Pancreas (tissue), 10 donors: ENCODE measurements around the gene SLIT3. TPM values are rescaled to one million over a fixed set of nuclear protein-coding genes. Genes with fewer than 3 reads are reported as not detected.

Experiments used
- ATAC-seq, 4 donors: fragments of 200-7000 bp; cut with Tn5 transposase; one replicate each; pipeline versions ENCODE4 v1.8.0 to v1.9.1; 2020; ENCODE audit warnings: mild to moderate bottlenecking in 4 of 4, moderate library complexity in 4 of 4
- DNase-seq, 6 donors: peaks; one replicate each; pipeline ENCODE4 v3.0.0-alpha.2; 2020
- FAIRE-seq: peaks from 2 replicates; lab custom pipeline; 2012; peaks lifted over from hg19 to GRCh38; lab: Jason Lieb, UNC
- H3K27ac ChIP-seq, 4 donors: fragments of 200-600 bp; sonication (generic); 1 replicate in 3 of 4; 2 replicates in 1 of 4; pipeline versions ENCODE4 v1.5.0 to v1.8.0; 2020
- H3K27me3 ChIP-seq, 4 donors: fragments of 200-600 bp; one replicate each; pipeline ENCODE4 v1.8.0; 2021
- H3K36me3 ChIP-seq, 3 donors: fragments of 200-600 bp; sonication (generic) in 1 of 3; one replicate each; pipeline versions ENCODE4 v1.5.0 to v1.8.0; 2020 to 2021
- H3K4me1 ChIP-seq, 3 donors: fragments of 200-600 bp; one replicate each; pipeline ENCODE4 v1.8.0; 2021
- H3K4me3 ChIP-seq, 4 donors: fragments of 200-600 bp; sonication (generic) in 2 of 4; one replicate each; pipeline versions ENCODE4 v1.5.0 to v1.8.0; 2020 to 2021
- H3K9me3 ChIP-seq, 4 donors: fragments of 200-600 bp; one replicate each; pipeline ENCODE4 v1.8.0; 2021
- CTCF ChIP-seq, 4 donors: fragments of 200-600 bp; sonication (generic) in 3 of 4; IDR thresholded peaks; one replicate each; pipeline versions ENCODE4 v1.5.0 to v1.8.0; 2021; ENCODE audit warnings: antibody characterized with exemption in 4 of 4
- WGBS, 2 donors: extraction: QIAGEN DNeasy Blood & Tissue Kit; methylation state at CpG; one replicate each; pipeline ENCODE4 v1.1.7; 2013; 5-methylcytosine and 5-hydroxymethylcytosine counted together
- intact Hi-C, 3 donors: fragments of 100-400 bp; cut with DNase I; formaldehyde crosslinking; loops; one replicate each; pipeline versions ENCODE4 v1.11.1 to v1.14.2; 2022
- polyA plus RNA-seq, 2 donors: library from polyadenylated mRNA; stranded (reverse); fragments of 200-250 nt; gene quantifications; one replicate each; pipeline ENCODE4 v1.2.3, GENCODE V29; 2013
- total RNA-seq, 6 donors: library from RNA; stranded (reverse); fragmentation: NEBNext Ultra II Directional in 4 of 6; extraction: Animal tissue kit (Norgen Biotek cat#: 25700) in 4 of 6; gene quantifications; one replicate each; pipeline versions ENCODE4 v1.2.1 to v1.2.4, GENCODE V29; 2021 to 2023
- donor health status: healthy with polysubstance abuse.
- donor health status: DM: no; HTN: no; CAD: no; lungs with moderate emphysema.
- donor health status: DM: no; HTN: no; CAD: no.
- donor health status: control.
- donor health status: control.
- donor health status: Bipolar disorder and iron deficiency.
- donor health status: DM: yes; HTN: yes; CAD: no.
- donor health status: DM: no; HTN: no; CAD: no.
- donor health status: DM: no; HTN: no; CAD: no.
- donor health status: DM: yes; HTN: yes; CAD: no.

Gene SLIT3
- total and polyA plus RNA-seq, 8 donors = 1.1 to 11.4 (median 2.1) TPM

- no peak for TF ChIP-seq CTCF (IDR thresholded peaks at IDR 0.05)
- 74 to 84% methylated on average over 3 of the region's 3 CpGs for WGBS, 2 donors
- H3K4me3 ChIP-seq = no peak overlapping the region
- H3K36me3 ChIP-seq = no peaks in the 10 kb centered on the region
- FAIRE-seq (no peak), DNase-seq (no peak), ATAC-seq (no peak)
- H3K4me1 ChIP-seq = no peaks in the 10 kb centered on the region
- no peak overlapping the region for H3K27ac ChIP-seq
- no peaks in the 10 kb centered on the region for H3K27me3 ChIP-seq
- intact Hi-C loops = no loop called here
- no peaks in the 10 kb centered on the region for H3K9me3 ChIP-seq
Observed at GRCh38 chr5:168961681-168962080, 339.3 kb downstream of the SLIT3 start.

GRCh38 chr5:168960497-168960896, 340.4 kb downstream of the SLIT3 start:
- Histone ChIP-seq H3K4me1 (no peaks in the 10 kb centered on the region), H3K4me3 (no peak overlapping the region), H3K27me3 (no peaks in the 10 kb centered on the region), H3K27ac (no peak overlapping the region), H3K9me3 (no peaks in the 10 kb centered on the region), H3K36me3 (no peaks in the 10 kb centered on the region)
- 50 to 66% methylated on average over 2 of the region's 2 CpGs for WGBS, 2 donors
- DNase-seq = no peak
- intact Hi-C loops = no loop called here
- no peak for ATAC-seq
- TF ChIP-seq CTCF (IDR thresholded peaks at IDR 0.05) = no peak
- FAIRE-seq = no peak

- WGBS, 2 donors = 84 to 88% methylated on average over 5 of the region's 5 CpGs
- Histone ChIP-seq H3K4me1 (no peaks in the 10 kb centered on the region), H3K27me3 (no peaks in the 10 kb centered on the region), H3K36me3 (no peaks in the 10 kb centered on the region), H3K9me3 (no peaks in the 10 kb centered on the region), H3K4me3 (no peak overlapping the region), H3K27ac (no peak overlapping the region)
- FAIRE-seq (no peak), DNase-seq (no peak), ATAC-seq (no peak)
- TF ChIP-seq CTCF (IDR thresholded peaks at IDR 0.05) = no peak
- intact Hi-C loops = no loop called here
Observed at GRCh38 chr5:168953351-168953750, 347.6 kb downstream of the SLIT3 start.

GRCh38 chr5:168952196-168952595, 348.7 kb downstream of the SLIT3 start:
- TF ChIP-seq CTCF (IDR thresholded peaks at IDR 0.05) = no peak
- H3K4me1 ChIP-seq = no peaks in the 10 kb centered on the region
- H3K4me3 ChIP-seq = no peak overlapping the region
- ATAC-seq (no peak), FAIRE-seq (no peak), DNase-seq (no peak)
- H3K27me3 ChIP-seq = no peaks in the 10 kb centered on the region
- intact Hi-C loops = no loop called here
- no peaks in the 10 kb centered on the region for H3K36me3 ChIP-seq
- no peak overlapping the region for H3K27ac ChIP-seq
- H3K9me3 ChIP-seq = no peaks in the 10 kb centered on the region
- 76 to 88% methylated on average over 6 of the region's 6 CpGs for WGBS, 2 donors

GRCh38 chr5:168951769-168952168, 349.2 kb downstream of the SLIT3 start:
- Histone ChIP-seq H3K27ac (no peak overlapping the region), H3K4me1 (no peaks in the 10 kb centered on the region), H3K4me3 (no peak overlapping the region), H3K27me3 (no peaks in the 10 kb centered on the region), H3K36me3 (no peaks in the 10 kb centered on the region), H3K9me3 (no peaks in the 10 kb centered on the region)
- intact Hi-C loops = no loop called here
- no peak for TF ChIP-seq CTCF (IDR thresholded peaks at IDR 0.05)
- FAIRE-seq = no peak
- 88 to 89% methylated on average over 5 of the region's 5 CpGs for WGBS, 2 donors
- DNase-seq = no peak
- ATAC-seq = no peak
